Measurements from ENCODE around the gene CNTF. TPM values are rescaled to one million over a fixed set of nuclear protein-coding genes. Genes with fewer than 3 reads are reported as not detected.

CNTF gene
- total RNA-seq, 2 donors from 2014 or later: 1.8 to 2.1 TPM

- no peak overlapping the region for H3K27ac ChIP-seq
- no peak for DNase-seq
- intact Hi-C loops (cut with DNase I): loop anchor here (10.0 kb wide), 2 partner anchors 100 to 110 kb away; partner anchors contain the start of genes LPXN and ZFP91
Measured at GRCh38 chr11:58674609-58675008, 52.1 kb downstream of the CNTF start.

More at GRCh38 chr11:58674609-58675008, 52.1 kb downstream of the CNTF start:
- H3K9ac ChIP-seq (ENCODE audit: low read depth in 2 of 2, low read length in 2 of 2): no peak overlapping the region
- H3K4me3 ChIP-seq: no peak overlapping the region
- H3K27me3 ChIP-seq: no peaks in the 10 kb centered on the region
- TF ChIP-seq CTCF (IDR thresholded peaks at IDR 0.05): no peak
- no peaks in the 10 kb centered on the region for H3K4me1 ChIP-seq
- no peaks in the 10 kb centered on the region for H3K9me3 ChIP-seq
- H3K36me3 ChIP-seq: no peaks in the 10 kb centered on the region

Other genes starting within 250 kb of the CNTF start
- gene OR5B3, start 215.8 kb upstream of the CNTF start, total RNA-seq: not detected
- not detected for gene OR5B2, start 194.5 kb upstream of the CNTF start, total RNA-seq
- gene OR5B12, start 180.4 kb upstream of the CNTF start, total RNA-seq: not detected
- gene OR5B21, start 114.6 kb upstream of the CNTF start, total RNA-seq: not detected
- gene LPXN, start 46.8 kb upstream of the CNTF start, total RNA-seq: 1 to 10 TPM; 7.8 to 10.0 TPM
- gene ZFP91, start 43.6 kb upstream of the CNTF start, total RNA-seq: 10 to 100 TPM; 60.9 to 92.0 TPM
- not detected for gene GLYAT, start 109.3 kb downstream of the CNTF start, total RNA-seq
- under 1 TPM in 1 of 2 donors, not detected in 1; 0.22 TPM for gene GLYATL2, start 222.0 kb downstream of the CNTF start, total RNA-seq

Measured in colonic mucosa (tissue), 4 donors.